ENCODE data around the gene CDC42EP4. TPM values are rescaled to one million over a fixed set of nuclear protein-coding genes. Genes with fewer than 3 reads are reported as not detected.
"Not testable (repeated sequence)": the region's sequence is repeated elsewhere in the genome, so short reads cannot be mapped to it uniquely, and the experiment has no call there.

The CDC42EP4 gene
- total and polyA plus RNA-seq, 2 experiments from 2014 or later, result 4.4 to 19.9 TPM

DNA sequence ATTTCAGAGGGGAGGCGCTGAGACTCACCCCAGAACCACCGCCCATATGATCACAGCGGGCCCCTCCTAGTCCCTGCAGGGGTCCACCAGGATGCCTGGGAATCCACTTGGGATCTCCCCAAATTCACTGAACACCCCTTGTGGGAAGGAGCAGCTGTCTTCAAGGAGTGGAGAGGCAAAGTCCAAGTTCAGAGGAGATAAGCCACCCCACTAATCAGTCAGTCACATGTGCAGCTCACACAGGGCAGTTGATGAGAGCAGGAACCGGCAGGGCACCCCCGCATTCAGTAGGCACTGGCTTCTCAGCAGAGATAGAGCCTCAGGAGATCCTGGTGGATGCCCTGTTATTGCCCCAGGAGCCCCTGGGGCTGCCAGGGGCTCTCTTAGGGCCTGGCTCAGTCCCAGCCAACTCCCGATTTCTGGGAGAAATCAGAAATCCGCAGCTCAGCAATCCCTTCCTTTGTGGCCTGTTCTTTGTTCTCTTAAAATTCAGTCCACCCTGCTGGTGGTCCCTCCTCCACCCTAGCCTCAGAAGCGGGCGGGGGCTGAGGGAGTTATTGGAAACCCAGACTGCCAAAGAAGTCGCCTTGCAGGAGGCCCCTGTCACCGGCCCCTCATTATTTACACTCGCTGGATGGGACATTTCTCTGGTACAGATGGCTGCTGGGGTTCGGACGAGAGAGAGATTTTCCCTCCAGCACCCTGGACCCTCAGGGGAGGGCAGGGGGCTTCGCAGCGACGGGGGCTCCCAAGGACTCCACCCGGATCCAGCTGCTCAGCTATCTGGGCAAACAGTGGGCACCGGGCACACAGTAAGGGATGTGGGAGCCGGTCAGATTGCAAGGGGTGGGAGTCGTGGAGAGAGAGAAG, 1.8 kb downstream of the CDC42EP4 start (continued):
- TF ChIP-seq, protein P1, sequence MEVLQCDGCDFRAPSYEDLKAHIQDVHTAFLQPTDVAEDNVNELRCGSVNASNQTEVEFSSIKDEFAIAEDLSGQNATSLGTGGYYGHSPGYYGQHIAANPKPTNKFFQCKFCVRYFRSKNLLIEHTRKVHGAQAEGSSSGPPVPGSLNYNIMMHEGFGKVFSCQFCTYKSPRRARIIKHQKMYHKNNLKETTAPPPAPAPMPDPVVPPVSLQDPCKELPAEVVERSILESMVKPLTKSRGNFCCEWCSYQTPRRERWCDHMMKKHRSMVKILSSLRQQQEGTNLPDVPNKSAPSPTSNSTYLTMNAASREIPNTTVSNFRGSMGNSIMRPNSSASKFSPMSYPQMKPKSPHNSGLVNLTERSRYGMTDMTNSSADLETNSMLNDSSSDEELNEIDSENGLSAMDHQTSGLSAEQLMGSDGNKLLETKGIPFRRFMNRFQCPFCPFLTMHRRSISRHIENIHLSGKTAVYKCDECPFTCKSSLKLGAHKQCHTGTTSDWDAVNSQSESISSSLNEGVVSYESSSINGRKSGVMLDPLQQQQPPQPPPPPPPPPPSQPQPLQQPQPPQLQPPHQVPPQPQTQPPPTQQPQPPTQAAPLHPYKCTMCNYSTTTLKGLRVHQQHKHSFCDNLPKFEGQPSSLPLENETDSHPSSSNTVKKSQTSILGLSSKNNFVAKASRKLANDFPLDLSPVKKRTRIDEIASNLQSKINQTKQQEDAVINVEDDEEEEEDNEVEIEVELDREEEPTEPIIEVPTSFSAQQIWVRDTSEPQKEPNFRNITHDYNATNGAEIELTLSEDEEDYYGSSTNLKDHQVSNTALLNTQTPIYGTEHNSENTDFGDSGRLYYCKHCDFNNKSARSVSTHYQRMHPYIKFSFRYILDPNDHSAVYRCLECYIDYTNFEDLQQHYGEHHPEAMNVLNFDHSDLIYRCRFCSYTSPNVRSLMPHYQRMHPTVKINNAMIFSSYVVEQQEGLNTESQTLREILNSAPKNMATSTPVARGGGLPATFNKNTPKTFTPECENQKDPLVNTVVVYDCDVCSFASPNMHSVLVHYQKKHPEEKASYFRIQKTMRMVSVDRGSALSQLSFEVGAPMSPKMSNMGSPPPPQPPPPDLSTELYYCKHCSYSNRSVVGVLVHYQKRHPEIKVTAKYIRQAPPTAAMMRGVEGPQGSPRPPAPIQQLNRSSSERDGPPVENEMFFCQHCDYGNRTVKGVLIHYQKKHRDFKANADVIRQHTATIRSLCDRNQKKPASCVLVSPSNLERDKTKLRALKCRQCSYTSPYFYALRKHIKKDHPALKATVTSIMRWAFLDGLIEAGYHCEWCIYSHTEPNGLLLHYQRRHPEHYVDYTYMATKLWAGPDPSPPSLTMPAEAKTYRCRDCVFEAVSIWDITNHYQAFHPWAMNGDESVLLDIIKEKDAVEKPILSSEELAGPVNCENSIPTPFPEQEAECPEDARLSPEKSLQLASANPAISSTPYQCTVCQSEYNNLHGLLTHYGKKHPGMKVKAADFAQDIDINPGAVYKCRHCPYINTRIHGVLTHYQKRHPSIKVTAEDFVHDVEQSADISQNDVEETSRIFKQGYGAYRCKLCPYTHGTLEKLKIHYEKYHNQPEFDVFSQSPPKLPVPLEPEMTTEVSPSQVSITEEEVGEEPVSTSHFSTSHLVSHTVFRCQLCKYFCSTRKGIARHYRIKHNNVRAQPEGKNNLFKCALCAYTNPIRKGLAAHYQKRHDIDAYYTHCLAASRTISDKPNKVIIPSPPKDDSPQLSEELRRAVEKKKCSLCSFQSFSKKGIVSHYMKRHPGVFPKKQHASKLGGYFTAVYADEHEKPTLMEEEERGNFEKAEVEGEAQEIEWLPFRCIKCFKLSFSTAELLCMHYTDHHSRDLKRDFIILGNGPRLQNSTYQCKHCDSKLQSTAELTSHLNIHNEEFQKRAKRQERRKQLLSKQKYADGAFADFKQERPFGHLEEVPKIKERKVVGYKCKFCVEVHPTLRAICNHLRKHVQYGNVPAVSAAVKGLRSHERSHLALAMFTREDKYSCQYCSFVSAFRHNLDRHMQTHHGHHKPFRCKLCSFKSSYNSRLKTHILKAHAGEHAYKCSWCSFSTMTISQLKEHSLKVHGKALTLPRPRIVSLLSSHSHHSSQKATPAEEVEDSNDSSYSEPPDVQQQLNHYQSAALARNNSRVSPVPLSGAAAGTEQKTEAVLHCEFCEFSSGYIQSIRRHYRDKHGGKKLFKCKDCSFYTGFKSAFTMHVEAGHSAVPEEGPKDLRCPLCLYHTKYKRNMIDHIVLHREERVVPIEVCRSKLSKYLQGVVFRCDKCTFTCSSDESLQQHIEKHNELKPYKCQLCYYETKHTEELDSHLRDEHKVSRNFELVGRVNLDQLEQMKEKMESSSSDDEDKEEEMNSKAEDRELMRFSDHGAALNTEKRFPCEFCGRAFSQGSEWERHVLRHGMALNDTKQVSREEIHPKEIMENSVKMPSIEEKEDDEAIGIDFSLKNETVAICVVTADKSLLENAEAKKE (CRISPR knock-in tag; IDR thresholded peaks at IDR 0.05), result no peak
- no peak for TF ChIP-seq EZH2phosphoT487 (IDR thresholded peaks at IDR 0.05; ENCODE audit: unreplicated experiment)

DNA sequence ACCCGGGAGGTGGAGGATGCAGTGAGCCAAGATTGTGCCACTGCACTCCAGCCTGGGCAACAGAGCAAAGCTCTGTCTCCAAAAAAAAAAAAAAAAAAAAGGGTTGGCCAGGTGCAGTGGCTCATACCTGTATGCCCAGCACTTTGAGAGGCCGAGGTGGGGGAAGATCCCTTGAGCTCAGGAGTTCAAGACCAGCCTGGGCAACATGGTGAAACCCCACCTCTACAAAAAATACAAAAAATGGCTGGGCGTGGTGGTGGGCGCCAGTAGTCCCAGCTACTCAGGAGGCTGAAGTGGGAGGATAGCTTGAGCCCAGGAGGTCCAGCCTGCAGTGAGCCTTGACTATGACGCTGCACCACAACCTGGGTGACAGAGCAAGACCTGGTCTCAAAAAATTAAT, 2.8 kb downstream of the CDC42EP4 start:
- H3K4me3 ChIP-seq, result not testable (repeated sequence)

More for the DNA sequence above, 2.8 kb downstream of the CDC42EP4 start:
- Histone ChIP-seq H3K79me2 (replicated peaks; ENCODE audit: insufficient read depth) (peaks cover 38% of the 10 kb centered on the region), H3K4me1 (ENCODE audit: insufficient read depth) (peaks cover 42% of the 10 kb centered on the region), H3K27me3 (ENCODE audit: insufficient read depth) (peaks cover 13% of the 10 kb centered on the region)
- peaks cover 26% of the 10 kb centered on the region for H3K27me3 Mint-ChIP-seq (ENCODE audit: insufficient read depth, low read depth, poor library complexity)
- not testable (repeated sequence) for H3K27ac ChIP-seq (ENCODE audit: low read depth); H3K9me3 Mint-ChIP-seq; H3K9me2 ChIP-seq (ENCODE audit: insufficient read depth); H3F3A ChIP-seq (replicated peaks; ENCODE audit: low read depth); H3K27ac Mint-ChIP-seq; ATAC-seq; H2AFZ ChIP-seq; H3K4me2 ChIP-seq; DNase-seq (ENCODE audit: low spot score); H4K20me1 ChIP-seq (replicated peaks; ENCODE audit: insufficient read depth); H3K36me3 ChIP-seq (ENCODE audit: insufficient read depth); H3K4me3 Mint-ChIP-seq; H3K36me3 Mint-ChIP-seq (ENCODE audit: low read depth)
- H3K4me1 Mint-ChIP-seq, result peaks cover 42% of the 10 kb centered on the region
